A673 (cell line): Measurements from ENCODE around the gene THSD4. TPM values are rescaled to one million over a fixed set of nuclear protein-coding genes. Genes with fewer than 3 reads are reported as not detected.

Experiments
- BruUV-seq: library from RNA; stranded (reverse); fragments of 400-500 nt; replicated peaks from 2 replicates; lab custom pipeline; 2021; lab: Mats Ljungman, UMichigan
- CTCF ChIA-PET: fragments of 300-600 bp; sonication (Branson Sonifier 250); formaldehyde crosslinking; loops from one replicate; lab custom pipeline; 2022; ENCODE audit warnings: antibody characterized with exemption; lab: Charles Lee
- POLR2A ChIA-PET: fragments of 300-600 bp; sonication (Branson Sonifier 250); formaldehyde crosslinking; loops from one replicate; lab custom pipeline; 2022; ENCODE audit warnings: antibody characterized with exemption; ENCODE audit not compliant: low non-redundant PET; lab: Charles Lee
- DNase-seq: peaks from one replicate; pipeline ENCODE4 v3.0.0-alpha.2; 2015; ENCODE audit warnings: low spot score
- H3K27ac ChIP-seq: fragments of 200-600 bp; sonication (generic); 2 replicates; pipeline ENCODE4 v1.5.1; 2016; ENCODE audit warnings: mixed run types, low read depth, mild to moderate bottlenecking, mixed read lengths, antibody characterized with exemption, low read length; ENCODE audit not compliant: poor library complexity, severe bottlenecking
- H3K27me3 ChIP-seq: fragments of 200-600 bp; sonication (generic); replicated peaks from 2 replicates; pipeline ENCODE4 v1.6.1; 2017; ENCODE audit warnings: mixed run types, low read depth, mild to moderate bottlenecking, mixed read lengths, antibody characterized with exemption, low read length; ENCODE audit not compliant: insufficient read depth, poor library complexity
- H3K36me3 ChIP-seq: fragments of 200-600 bp; sonication (generic); 2 replicates; pipeline ENCODE4 v1.6.1; 2016; ENCODE audit warnings: mixed run types, mild to moderate bottlenecking, mixed read lengths, antibody characterized with exemption, low read length; ENCODE audit not compliant: insufficient read depth, poor library complexity, severe bottlenecking
- H3K4me1 ChIP-seq: fragments of 200-600 bp; sonication (generic); 2 replicates; pipeline ENCODE4 v1.6.1; 2017; ENCODE audit warnings: mixed run types, mild to moderate bottlenecking, mixed read lengths, antibody characterized with exemption, low read length; ENCODE audit not compliant: insufficient read depth, poor library complexity, severe bottlenecking
- H3K4me3 ChIP-seq: fragments of 200-600 bp; sonication (generic); 2 replicates; pipeline ENCODE4 v1.5.1; 2016; ENCODE audit warnings: low read depth, mixed run types, mild to moderate bottlenecking, mixed read lengths, low read length; ENCODE audit not compliant: poor library complexity, severe bottlenecking
- H3K9me3 ChIP-seq: fragments of 200-600 bp; sonication (generic); 2 replicates; pipeline ENCODE4 v1.6.1; 2016; ENCODE audit warnings: mixed run types, low read depth, mild to moderate bottlenecking, mixed read lengths, antibody characterized with exemption, low read length; ENCODE audit not compliant: poor library complexity, severe bottlenecking
- CTCF ChIP-seq: fragments of 300-800, 200-600 bp; sonication (generic); conservative IDR thresholded peaks from 2 replicates; pipeline ENCODE4 v1.5.1; 2017; ENCODE audit warnings: low read depth, mild to moderate bottlenecking, antibody characterized with exemption, low read length, moderate library complexity, mixed read lengths
- EZH2 ChIP-seq: fragments of 200-600 bp; sonication (generic); IDR thresholded peaks from 2 replicates; pipeline ENCODE4 v1.6.1; 2017; ENCODE audit warnings: borderline replicate concordance, low read depth, mild to moderate bottlenecking, mixed read lengths, antibody characterized with exemption, low read length; ENCODE audit not compliant: poor library complexity, severe bottlenecking
- intact Hi-C: fragments of 100-400 bp; cut with micrococcal nuclease; formaldehyde crosslinking; loops from one replicate; pipeline ENCODE4 v1.10.0; 2022; ENCODE audit not compliant: unreplicated experiment
- total RNA-seq: library from RNA; stranded (reverse); gene quantifications from 2 replicates; pipeline ENCODE4 v1.2.3, GENCODE V29; 2021

Gene THSD4
- total RNA-seq, 1 experiment from 2014 or later = 2.4 TPM

DNA sequence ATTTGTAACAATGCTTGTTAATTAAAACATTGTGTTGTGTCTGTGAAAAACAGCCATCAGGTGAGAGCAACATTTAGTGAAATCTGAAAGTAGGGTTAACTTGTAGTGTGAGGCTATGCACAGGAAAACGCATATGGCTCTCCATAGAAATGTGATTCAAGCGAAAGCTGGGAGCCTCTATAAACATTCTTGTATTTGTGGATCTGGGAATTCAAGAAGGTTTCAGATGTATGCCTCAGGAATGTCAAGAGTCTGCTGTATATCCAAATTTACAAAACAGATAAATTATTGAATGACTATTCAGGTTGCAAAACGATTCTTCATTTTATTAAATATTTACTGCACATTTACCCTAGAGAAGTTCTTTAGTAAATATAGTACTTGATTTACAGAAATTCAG, 166.0 kb downstream of the THSD4 start:
- POLR2A ChIA-PET = no interaction called here
- Histone ChIP-seq H3K4me1 (peaks cover 21% of the 10 kb centered on the region), H3K9me3 (no peaks in the 10 kb centered on the region), H3K36me3 (no peaks in the 10 kb centered on the region), H3K27ac (no peak overlapping the region), H3K27me3 (no peaks in the 10 kb centered on the region), H3K4me3 (no peak overlapping the region)
- intact Hi-C loops = no loop called here
- DNase-seq = no peak
- CTCF ChIA-PET = no interaction called here
- BruUV-seq = no TSS peak
- TF ChIP-seq EZH2 = no peak
- no peak for TF ChIP-seq CTCF

- intact Hi-C loops = no loop called here
- no peak for TF ChIP-seq EZH2
- no peak for TF ChIP-seq CTCF
- no peak for DNase-seq
- H3K36me3 ChIP-seq = no peaks in the 10 kb centered on the region
- no peak overlapping the region for H3K4me3 ChIP-seq
- no TSS peak for BruUV-seq
- H3K27ac ChIP-seq = no peak overlapping the region
- CTCF ChIA-PET = no interaction called here
- POLR2A ChIA-PET = no interaction called here
- no peaks in the 10 kb centered on the region for H3K9me3 ChIP-seq
- H3K27me3 ChIP-seq = no peaks in the 10 kb centered on the region
- peaks cover 18% of the 10 kb centered on the region for H3K4me1 ChIP-seq
Observed at GRCh38 chr15:71282076-71282475, 166.8 kb downstream of the THSD4 start.

GRCh38 chr15:71288348-71288955, 173.2 kb downstream of the THSD4 start:
- Histone ChIP-seq H3K9me3 (no peaks in the 10 kb centered on the region), H3K4me1 (no peaks in the 10 kb centered on the region), H3K4me3 (no peak overlapping the region), H3K36me3 (no peaks in the 10 kb centered on the region), H3K27me3 (no peaks in the 10 kb centered on the region), H3K27ac (no peak overlapping the region)
- no TSS peak for BruUV-seq
- TF ChIP-seq EZH2 (no peak), CTCF (no peak)
- no peak for DNase-seq
- CTCF ChIA-PET = interaction anchor here (0.6 kb wide), 1 partner anchor 448 kb away, joined by 3 read pairs; no protein-coding TSS in a partner anchor
- POLR2A ChIA-PET = no interaction called here
- intact Hi-C loops = no loop called here
